Measurements from ENCODE around the gene MED20. TPM values are rescaled to one million over a fixed set of nuclear protein-coding genes. Genes with fewer than 3 reads are reported as not detected.

The MED20 gene
- total RNA-seq, result 20.9 and 25.1 TPM in 2 replicates

GRCh38 chr6:41920921-41921711 lies at the start of gene MED20, which contains the start of gene BYSL:
TSS of gene MED20 (minus strand) at chr6:41921139. CDS start at chr6:41921018, 121 bp downstream.
TSS of gene BYSL (plus strand) at chr6:41921499. CDS start at chr6:41921563, 64 bp downstream.

GRCh38 chr6:41941280-41942066 lies 20.5 kb upstream of the MED20 start, which contains the start of gene CCND3:
TSS of gene CCND3 (minus strand) at chr6:41941808. CDS start at chr6:41941649, 159 bp downstream.

GRCh38 chr6:41895300-41896233 lies 25.4 kb downstream of the MED20 start, which contains the start of gene USP49:
TSS of gene USP49 (minus strand) at chr6:41895375. CDS start at chr6:41806983, 88,392 bp downstream.

Other genes with a start within 250 kb of the MED20 start
- gene TFEB, start 185.5 kb downstream of the MED20 start, total RNA-seq, result 3.4 and 5.0 TPM in 2 replicates
- not detected in 2 replicates for gene PGC, start 173.7 kb downstream of the MED20 start, total RNA-seq
- gene FRS3, start 141.2 kb downstream of the MED20 start, total RNA-seq, result 0.56 and 0.77 TPM in 2 replicates
- 0.19 and 0.56 TPM in 2 replicates for gene PRICKLE4, start 140.4 kb downstream of the MED20 start, total RNA-seq
- gene TOMM6, start 133.4 kb downstream of the MED20 start, total RNA-seq, result 63.4 and 147 TPM in 2 replicates
- 1.3 and 2.8 TPM in 2 replicates for gene USP49, start 25.8 kb downstream of the MED20 start, total RNA-seq
- 7.9 and 19.0 TPM in 2 replicates for gene BYSL, start 360 bp upstream of the MED20 start, total RNA-seq
- 11.6 and 32.8 TPM in 2 replicates for gene CCND3, start 20.7 kb upstream of the MED20 start, total RNA-seq
- 10.1 and 11.9 TPM in 2 replicates for gene TAF8, start 129.4 kb upstream of the MED20 start, total RNA-seq
- gene C6orf132, start 221.5 kb upstream of the MED20 start, total RNA-seq, result 0.28 and 1.2 TPM in 2 replicates

Measured in regular cardiac myocyte (primary cell).